Lower leg skin (tissue), 3 donors: ENCODE measurements around the gene PHF12.

Source experiments
- POLR2A ChIP-seq, 2 donors: fragments of 450-650 bp; IDR thresholded peaks; one replicate each; pipeline ENCODE4 v1.6.1; 2016 to 2017; ENCODE audit warnings: antibody characterized with exemption in 2 of 2, mild to moderate bottlenecking in 1 of 2, moderate library complexity in 1 of 2
- TF ChIP-seq, protein P1 (sequence below), 3 donors: fragments of 450-650 bp; IDR thresholded peaks; one replicate each; pipeline ENCODE4 v1.5.1; 2016; ENCODE audit warnings: antibody characterized with exemption in 3 of 3, mild to moderate bottlenecking in 3 of 3, moderate library complexity in 2 of 3

DNA sequence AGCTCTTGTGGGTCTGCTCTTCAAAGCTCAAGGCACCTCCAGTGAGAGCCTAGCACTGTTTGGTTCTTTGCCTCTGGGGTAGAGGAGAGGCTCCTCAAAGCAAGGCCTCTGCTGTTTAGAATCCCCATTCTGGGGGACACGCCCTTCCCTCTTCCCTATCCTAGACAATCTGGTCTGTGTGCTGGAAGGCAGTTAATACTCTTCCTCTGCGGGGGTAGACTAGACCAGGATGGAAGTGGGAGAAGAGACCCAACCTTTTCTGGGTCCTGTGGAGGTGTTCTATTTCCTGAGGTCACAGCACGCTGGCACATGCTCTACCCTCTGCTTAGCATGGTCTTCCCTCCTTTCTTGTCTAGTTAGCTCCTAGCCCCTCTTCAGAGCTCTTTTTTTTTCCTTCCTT, 88.8 kb downstream of the PHF12 start:
- TF ChIP-seq, protein P1, sequence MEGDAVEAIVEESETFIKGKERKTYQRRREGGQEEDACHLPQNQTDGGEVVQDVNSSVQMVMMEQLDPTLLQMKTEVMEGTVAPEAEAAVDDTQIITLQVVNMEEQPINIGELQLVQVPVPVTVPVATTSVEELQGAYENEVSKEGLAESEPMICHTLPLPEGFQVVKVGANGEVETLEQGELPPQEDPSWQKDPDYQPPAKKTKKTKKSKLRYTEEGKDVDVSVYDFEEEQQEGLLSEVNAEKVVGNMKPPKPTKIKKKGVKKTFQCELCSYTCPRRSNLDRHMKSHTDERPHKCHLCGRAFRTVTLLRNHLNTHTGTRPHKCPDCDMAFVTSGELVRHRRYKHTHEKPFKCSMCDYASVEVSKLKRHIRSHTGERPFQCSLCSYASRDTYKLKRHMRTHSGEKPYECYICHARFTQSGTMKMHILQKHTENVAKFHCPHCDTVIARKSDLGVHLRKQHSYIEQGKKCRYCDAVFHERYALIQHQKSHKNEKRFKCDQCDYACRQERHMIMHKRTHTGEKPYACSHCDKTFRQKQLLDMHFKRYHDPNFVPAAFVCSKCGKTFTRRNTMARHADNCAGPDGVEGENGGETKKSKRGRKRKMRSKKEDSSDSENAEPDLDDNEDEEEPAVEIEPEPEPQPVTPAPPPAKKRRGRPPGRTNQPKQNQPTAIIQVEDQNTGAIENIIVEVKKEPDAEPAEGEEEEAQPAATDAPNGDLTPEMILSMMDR (IDR thresholded peaks at IDR 0.05), result no peak
- no peak for TF ChIP-seq POLR2A (IDR thresholded peaks at IDR 0.05)
